Fibroblast of villous mesenchyme (primary cell): Measurements from ENCODE around the gene TSPEAR. TPM values are rescaled to one million over a fixed set of nuclear protein-coding genes. Genes with fewer than 3 reads are reported as not detected.

ENCODE experiments used
- DNase-seq: peaks from one replicate; pipeline ENCODE4 v3.0.0-alpha.2; 2010; ENCODE audit warnings: low read depth
- H3K4me3 ChIP-seq: 2 replicates; pipeline ENCODE4 v1.5.1; 2011; ENCODE audit warnings: low read depth, mild to moderate bottlenecking, low read length
- total RNA-seq: library from RNA; depleted of rRNA; stranded (reverse); fragments of >200 nt; gene quantifications from 2 replicates; pipeline ENCODE4 v1.2.3, GENCODE V29; 2012
- TF ChIP-seq, protein P1 (sequence below): IDR thresholded peaks from 2 replicates; pipeline ENCODE4 v1.5.1; 2012; ENCODE audit warnings: low read depth, mild to moderate bottlenecking, low read length; ENCODE audit not compliant: insufficient read depth

The TSPEAR gene
- total RNA-seq, 1 donor = not detected

DNA sequence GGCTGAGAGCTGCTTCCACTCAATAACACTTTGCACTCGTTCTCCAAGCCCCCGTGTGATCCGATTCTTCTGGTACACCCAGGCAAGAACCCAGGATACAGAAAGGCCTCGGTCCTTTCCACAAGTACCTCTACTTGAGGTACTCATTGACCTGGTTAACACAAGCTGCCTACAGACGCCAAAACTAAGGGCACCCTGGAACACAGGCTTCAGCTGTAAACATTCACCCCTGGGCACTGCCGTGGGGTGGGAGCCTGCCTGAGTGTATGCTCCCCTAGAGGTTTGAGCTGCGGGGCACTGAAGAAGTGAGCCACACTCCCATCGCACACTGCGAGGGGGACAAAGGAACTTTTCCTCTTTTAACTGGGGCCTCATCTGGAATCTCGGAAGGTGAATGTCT, 225.6 kb downstream of the TSPEAR start:
- peak overlapping the region; percentile 32 for H3K4me3 ChIP-seq
- TF ChIP-seq, protein P1, sequence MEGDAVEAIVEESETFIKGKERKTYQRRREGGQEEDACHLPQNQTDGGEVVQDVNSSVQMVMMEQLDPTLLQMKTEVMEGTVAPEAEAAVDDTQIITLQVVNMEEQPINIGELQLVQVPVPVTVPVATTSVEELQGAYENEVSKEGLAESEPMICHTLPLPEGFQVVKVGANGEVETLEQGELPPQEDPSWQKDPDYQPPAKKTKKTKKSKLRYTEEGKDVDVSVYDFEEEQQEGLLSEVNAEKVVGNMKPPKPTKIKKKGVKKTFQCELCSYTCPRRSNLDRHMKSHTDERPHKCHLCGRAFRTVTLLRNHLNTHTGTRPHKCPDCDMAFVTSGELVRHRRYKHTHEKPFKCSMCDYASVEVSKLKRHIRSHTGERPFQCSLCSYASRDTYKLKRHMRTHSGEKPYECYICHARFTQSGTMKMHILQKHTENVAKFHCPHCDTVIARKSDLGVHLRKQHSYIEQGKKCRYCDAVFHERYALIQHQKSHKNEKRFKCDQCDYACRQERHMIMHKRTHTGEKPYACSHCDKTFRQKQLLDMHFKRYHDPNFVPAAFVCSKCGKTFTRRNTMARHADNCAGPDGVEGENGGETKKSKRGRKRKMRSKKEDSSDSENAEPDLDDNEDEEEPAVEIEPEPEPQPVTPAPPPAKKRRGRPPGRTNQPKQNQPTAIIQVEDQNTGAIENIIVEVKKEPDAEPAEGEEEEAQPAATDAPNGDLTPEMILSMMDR = no peak
- no peak for DNase-seq

DNA sequence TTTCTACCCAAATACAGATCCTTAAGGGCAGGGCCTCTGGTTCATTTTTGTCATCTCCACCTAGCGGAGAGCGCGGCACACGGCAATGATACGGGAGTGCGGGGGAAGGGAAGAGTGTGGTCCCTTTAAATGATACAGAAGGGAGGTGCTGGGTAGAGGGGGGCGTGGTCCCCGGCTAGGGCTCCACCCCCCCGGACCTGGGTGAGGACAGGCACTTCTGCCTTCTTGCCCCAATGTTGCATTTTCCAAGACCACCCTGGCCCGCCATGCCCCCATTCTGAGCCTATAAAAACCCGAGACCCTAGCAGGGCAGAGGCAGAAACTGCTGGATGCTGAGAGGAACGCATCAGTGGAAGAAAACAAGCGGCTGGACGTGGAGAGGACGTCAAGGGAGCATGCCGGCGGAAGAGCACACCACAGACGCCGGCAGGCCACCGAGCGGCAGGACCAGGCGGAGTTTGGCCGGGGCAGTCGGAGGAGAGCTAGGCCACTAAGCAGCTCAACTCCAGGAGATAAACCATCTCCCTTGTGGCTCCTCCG, 226.0 kb downstream of the TSPEAR start:
- peak; percentile 6 for DNase-seq
- peak overlapping the region; percentile 32 for H3K4me3 ChIP-seq
- TF ChIP-seq, protein P1 = peak; percentile 21

DNA sequence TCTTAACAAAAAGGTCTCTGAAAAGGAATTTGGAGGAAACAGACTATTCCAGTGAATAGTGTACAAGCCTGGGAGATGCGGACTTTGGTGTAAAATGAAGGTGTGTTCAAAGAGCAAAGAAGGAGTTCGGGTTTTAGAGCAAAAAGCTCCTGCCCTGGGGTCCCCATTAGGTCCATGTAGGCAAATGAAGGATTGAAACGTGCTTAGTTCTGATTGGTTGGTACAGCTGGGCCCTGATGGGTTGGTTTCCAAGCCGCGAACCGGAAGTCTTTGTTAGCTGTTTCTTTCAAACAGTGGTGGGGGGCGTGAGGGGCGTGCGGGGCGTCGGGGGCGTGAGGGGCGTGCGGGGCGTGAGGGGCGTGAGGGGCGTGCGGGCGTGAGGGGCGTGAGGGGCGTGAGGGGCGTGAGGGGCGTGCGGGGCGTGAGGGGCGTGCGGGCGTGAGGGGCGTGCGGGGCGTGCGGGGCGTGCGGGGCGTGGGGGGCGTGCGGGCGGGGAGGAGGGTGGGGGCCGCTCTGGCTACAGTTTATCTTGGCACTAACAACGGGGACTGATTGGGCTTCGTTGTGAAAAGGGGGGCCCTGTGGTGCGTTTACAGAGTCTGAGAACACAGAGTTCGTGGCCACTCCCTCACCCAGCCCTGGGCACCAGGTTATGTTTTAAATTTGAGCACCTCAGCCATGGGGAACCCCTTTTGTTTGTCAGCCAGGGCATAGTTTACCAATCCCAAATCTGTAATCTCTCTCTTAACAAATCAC, 226.7 kb downstream of the TSPEAR start:
- no peak overlapping the region for H3K4me3 ChIP-seq
- DNase-seq = no peak
- TF ChIP-seq, protein P1 = no peak

DNA sequence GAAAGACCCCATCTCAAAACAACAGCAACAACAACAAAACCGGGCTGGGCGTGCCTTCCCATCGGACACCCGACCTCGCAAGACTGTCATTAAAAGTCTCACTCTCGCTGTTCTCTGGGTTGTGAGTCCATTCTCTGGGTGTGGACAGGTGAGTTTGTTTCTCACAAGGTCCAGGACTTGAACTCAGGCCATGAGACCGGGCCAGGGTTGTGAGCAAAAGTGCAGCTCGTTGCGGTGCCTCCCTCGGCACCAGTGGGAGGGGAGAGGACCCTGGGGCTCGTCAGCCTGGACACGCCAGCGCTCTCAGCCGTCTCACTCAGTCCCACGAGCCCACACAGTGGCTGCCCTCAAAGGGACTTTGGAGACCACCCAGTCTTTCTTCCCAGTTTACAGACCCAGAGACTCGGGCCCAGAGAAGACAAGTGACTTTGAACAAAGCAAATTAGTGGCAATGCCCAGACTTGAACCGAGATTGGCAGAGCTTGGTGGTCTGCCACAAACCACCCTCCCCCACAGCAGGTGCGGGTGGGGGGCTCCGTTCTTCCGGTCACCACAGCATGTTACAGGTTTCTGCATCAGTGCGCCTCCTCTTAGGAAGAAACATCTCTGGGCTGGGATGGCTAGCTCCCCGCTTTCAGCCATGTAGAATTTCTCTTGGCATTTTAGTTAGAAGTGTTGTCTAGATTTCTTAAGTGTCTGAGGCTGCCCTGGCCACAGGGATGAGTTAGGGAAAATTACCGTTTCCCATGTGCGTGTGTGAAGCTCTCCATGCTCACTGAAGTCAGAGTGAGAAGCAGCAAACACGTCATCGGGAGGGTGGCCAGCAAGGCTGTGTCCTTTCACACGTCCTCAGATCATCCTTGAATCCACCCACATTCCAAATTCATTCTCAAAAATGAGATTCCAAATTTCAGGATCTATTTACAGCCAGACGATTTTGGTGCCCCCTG, 227.8 kb downstream of the TSPEAR start:
- TF ChIP-seq, protein P1 = no peak
- H3K4me3 ChIP-seq = no peak overlapping the region
- no peak for DNase-seq

DNA sequence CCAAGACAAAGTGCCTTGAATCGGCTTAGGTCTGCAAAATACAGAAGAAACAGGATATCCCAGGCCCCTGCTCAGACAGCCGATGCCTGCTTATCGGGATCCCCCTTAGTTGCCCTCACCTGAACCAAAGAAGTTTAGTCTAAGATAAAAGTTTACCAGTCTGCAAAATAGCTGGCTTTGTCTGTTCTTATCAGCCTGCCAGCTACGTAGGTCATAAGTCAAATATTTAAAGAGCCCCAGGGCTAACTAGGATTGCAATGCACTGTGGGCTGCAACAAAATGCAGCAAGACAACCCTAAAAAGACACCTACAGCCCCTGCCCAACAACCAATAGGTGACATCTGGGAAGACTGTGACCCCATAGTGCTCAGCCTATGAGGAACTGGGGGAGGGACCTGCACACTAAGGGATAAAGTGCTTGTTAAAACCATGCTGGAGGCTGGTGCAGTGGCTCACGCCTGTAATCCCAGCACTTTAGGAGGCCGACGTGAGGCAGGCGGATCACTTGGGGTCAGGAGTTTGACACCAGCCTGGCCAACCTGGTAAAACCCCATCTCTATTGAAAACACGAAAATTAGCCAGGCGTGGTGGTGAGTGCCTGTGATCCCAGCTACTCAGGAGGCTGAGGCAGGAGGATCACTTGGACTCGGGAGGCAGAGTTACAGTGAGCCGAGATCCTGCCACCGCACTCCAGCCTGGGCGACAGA, 228.6 kb downstream of the TSPEAR start:
- TF ChIP-seq, protein P1 = no peak
- DNase-seq = no peak
- no peak overlapping the region for H3K4me3 ChIP-seq
